Naive thymus-derived CD4-positive, alpha-beta T cell (primary cell): Measurements from ENCODE around the gene RALGPS1. TPM values are rescaled to one million over a fixed set of nuclear protein-coding genes. Genes with fewer than 3 reads are reported as not detected.
"Not testable (repeated sequence)": the region's sequence is repeated elsewhere in the genome, so short reads cannot be mapped to it uniquely, and the experiment has no call there.

Experiments
- ATAC-seq: fragments of 150-1000 bp; cut with Tn5 transposase; 2 replicates; pipeline ENCODE4 v1.10.0; 2021; ENCODE audit warnings: mild to moderate bottlenecking, moderate library complexity
- CTCF ChIA-PET: fragments of 350-600 bp; sonication (Branson Sonifier 250); formaldehyde crosslinking; loops from one replicate; lab custom pipeline; 2021; ENCODE audit warnings: antibody characterized with exemption; lab: Charles Lee
- POLR2A ChIA-PET: fragments of 350-600 bp; sonication (Branson Sonifier 250); formaldehyde crosslinking; loops from one replicate; lab custom pipeline; 2021; ENCODE audit warnings: antibody characterized with exemption, inconsistent platforms; lab: Charles Lee
- DNase-seq, 9 donors: peaks; one replicate each; pipeline versions ENCODE4 v3.0.0 to v3.0.0-alpha.2; 2020 to 2022; ENCODE audit warnings: mixed read lengths in 1 of 9
- H3K27ac ChIP-seq: one replicate; pipeline ENCODE4 v1.7.0; 2013; ENCODE audit warnings: mild to moderate bottlenecking, low read depth, low read length, moderate library complexity
- H3K27me3 ChIP-seq, 2 donors: one replicate each; pipeline ENCODE4 v1.7.0; 2013; ENCODE audit warnings: low read length in 2 of 2, mild to moderate bottlenecking in 2 of 2, moderate library complexity in 2 of 2; ENCODE audit not compliant: control insufficient read depth in 2 of 2, insufficient read depth in 2 of 2
- H3K36me3 ChIP-seq, 3 experiments: 1 replicate in 2 of 3; 2 replicates in 1 of 3; pipeline ENCODE4 v1.7.0; 2013; ENCODE audit warnings: low read length in 3 of 3, mild to moderate bottlenecking in 3 of 3, moderate library complexity in 1 of 3; ENCODE audit not compliant: insufficient read depth in 3 of 3, control insufficient read depth in 2 of 3
- H3K4me1 ChIP-seq, 2 donors: one replicate each; pipeline ENCODE4 v1.7.0; 2013; ENCODE audit warnings: low read length in 2 of 2, mild to moderate bottlenecking in 2 of 2, moderate library complexity in 1 of 2; ENCODE audit not compliant: control insufficient read depth in 2 of 2, insufficient read depth in 2 of 2
- H3K4me3 ChIP-seq: 2 replicates; pipeline ENCODE4 v1.7.0; 2013; ENCODE audit warnings: mild to moderate bottlenecking, low read length
- H3K9me3 ChIP-seq, 3 experiments: 1 replicate in 2 of 3; 2 replicates in 1 of 3; pipeline ENCODE4 v1.7.0; 2013; ENCODE audit warnings: low read length in 3 of 3; ENCODE audit not compliant: control insufficient read depth in 2 of 3
- H3K27ac Mint-ChIP-seq, 9 donors: one replicate each; pipeline ENCODE4 v1.8.0; 2020 to 2022; ENCODE audit warnings: mixed read lengths in 9 of 9, mild to moderate bottlenecking in 8 of 9, moderate library complexity in 5 of 9, inconsistent platforms in 2 of 9
- H3K27me3 Mint-ChIP-seq, 5 donors: one replicate each; pipeline ENCODE4 v1.8.0; 2021 to 2022; ENCODE audit warnings: mixed read lengths in 5 of 5, mild to moderate bottlenecking in 1 of 5
- H3K36me3 Mint-ChIP-seq, 5 donors: one replicate each; pipeline ENCODE4 v1.8.0; 2020 to 2022; ENCODE audit warnings: mixed read lengths in 5 of 5, mild to moderate bottlenecking in 3 of 5, inconsistent platforms in 1 of 5
- H3K4me1 Mint-ChIP-seq, 7 donors: one replicate each; pipeline ENCODE4 v1.8.0; 2020 to 2022; ENCODE audit warnings: mixed read lengths in 7 of 7, mild to moderate bottlenecking in 3 of 7, inconsistent platforms in 1 of 7
- H3K4me3 Mint-ChIP-seq, 10 donors: one replicate each; pipeline ENCODE4 v1.8.0; 2020 to 2022; ENCODE audit warnings: mild to moderate bottlenecking in 10 of 10, mixed read lengths in 10 of 10, moderate library complexity in 6 of 10, inconsistent platforms in 2 of 10
- H3K9me3 Mint-ChIP-seq, 11 donors: one replicate each; pipeline ENCODE4 v1.8.0; 2020 to 2022; ENCODE audit warnings: mixed read lengths in 11 of 11, mild to moderate bottlenecking in 4 of 11, inconsistent platforms in 1 of 11, moderate library complexity in 1 of 11
- intact Hi-C, 2 donors: fragments of 100-400 bp; cut with micrococcal nuclease; formaldehyde crosslinking; loops; one replicate each; pipeline ENCODE4 v1.15.1; 2023
- polyA plus RNA-seq, 2 donors: library from polyadenylated mRNA; unstranded; fragments of 300-500 nt; fragmentation: Illumina TruSeq; gene quantifications; one replicate each; pipeline ENCODE4 v1.2.3, GENCODE V29; 2021
- total RNA-seq, 6 experiments: library from RNA in 5 of 6; stranded (reverse) in 5 of 6; gene quantifications; 1 replicate in 5 of 6; 2 replicates in 1 of 6; pipeline ENCODE4 v1.2.3 and lab custom pipeline; 2021 to 2026

The RALGPS1 gene
- total and polyA plus RNA-seq, 7 experiments from 2014 or later = 1.0 to 8.3 (median 4.1) TPM

DNA sequence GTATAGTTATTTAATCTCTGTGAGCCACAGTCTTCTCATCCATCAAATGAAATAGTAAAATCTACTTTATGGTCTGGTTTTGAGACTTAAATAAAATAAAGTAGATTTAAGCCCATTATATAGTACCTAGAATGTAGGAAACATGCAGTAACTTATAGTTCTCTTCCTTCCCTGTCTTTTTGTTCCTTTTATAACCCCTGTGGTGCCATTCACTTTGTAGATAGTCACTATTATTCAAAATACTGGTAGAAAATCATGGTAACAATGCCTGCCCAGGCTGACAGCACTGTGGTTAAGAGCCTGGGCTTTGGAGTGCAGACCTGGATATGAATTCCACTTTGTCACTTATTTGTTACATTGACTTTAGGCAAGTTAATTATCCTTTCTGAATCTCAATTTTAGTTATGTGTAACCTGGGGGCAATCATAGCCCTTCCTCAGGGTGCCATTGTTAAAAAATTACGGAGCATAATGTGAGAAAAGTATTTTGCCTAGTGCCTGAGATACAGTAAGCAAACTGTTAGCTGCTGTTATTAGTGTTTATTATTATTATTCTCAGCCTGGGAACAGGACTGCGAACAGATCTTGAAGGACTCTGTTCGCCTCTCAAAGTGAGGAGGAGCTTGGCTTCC lies 100.4 kb downstream of the RALGPS1 start:
- H3K27ac Mint-ChIP-seq = no peak overlapping the region
- peaks cover 0 to 4% (median 0%) of the 10 kb centered on the region in 7 donors for H3K4me1 Mint-ChIP-seq

DNA sequence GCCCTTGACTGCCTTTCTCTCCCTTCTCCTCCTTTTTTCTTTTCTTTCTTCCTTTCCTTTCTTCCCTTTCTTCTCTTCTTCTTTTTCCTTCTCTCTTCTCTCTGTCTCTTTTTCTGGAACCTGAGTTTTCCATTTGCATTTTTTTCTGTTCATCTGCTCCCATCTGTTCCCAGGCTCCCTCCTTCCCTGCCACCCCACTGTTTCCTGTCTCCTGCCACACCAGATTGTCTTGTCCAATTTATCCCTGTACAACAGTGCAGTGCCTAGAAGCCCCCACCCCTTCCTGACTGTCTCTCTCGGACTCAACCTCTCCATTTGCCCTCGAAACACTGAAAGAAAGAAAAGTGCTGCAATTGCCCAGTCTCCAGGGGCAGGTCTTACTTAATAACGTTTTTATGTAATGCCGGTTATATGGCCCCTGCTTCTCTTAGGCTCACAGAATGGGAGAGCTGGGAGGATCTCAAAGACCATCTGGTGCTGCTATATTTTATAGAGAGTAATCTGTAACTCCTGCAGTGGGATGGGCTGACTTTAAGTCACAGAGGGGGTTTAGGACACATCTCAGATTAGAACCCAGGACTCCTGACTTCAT lies 101.4 kb downstream of the RALGPS1 start:
- Histone ChIP-seq H3K27ac (no peak overlapping the region), H3K4me1 (no peaks in the 10 kb centered on the region), H3K36me3 (no peaks in the 10 kb centered on the region), H3K27me3 (no peaks in the 10 kb centered on the region), H3K9me3 (no peaks in the 10 kb centered on the region), H3K4me3 (no peak overlapping the region)
- Mint-ChIP-seq H3K9me3 (no peaks in the 10 kb centered on the region), H3K4me3 (no peak overlapping the region), H3K27me3 (peaks cover 0 to 49% (median 10%) of the 10 kb centered on the region in 5 donors), H3K4me1 (peaks cover 0 to 4% (median 0%) of the 10 kb centered on the region in 7 donors), H3K36me3 (peaks cover 0 to 4% (median 0%) of the 10 kb centered on the region in 5 donors), H3K27ac (no peak overlapping the region)
- ATAC-seq = no peak
- ChIA-PET CTCF (interaction anchor here (0.8 kb wide), 1 partner anchor 11 kb away, joined by 3 read pairs; no protein-coding TSS in a partner anchor), POLR2A (interaction anchor here (0.7 to 0.8 kb wide), 2 partner anchors 9 to 412 kb away, joined by 3 read pairs; no protein-coding TSS in a partner anchor)
- no peak for DNase-seq
- intact Hi-C loops = no loop called here

More for the DNA sequence above, 100.4 kb downstream of the RALGPS1 start:
- Histone ChIP-seq H3K4me1 (no peaks in the 10 kb centered on the region), H3K27me3 (no peaks in the 10 kb centered on the region), H3K36me3 (no peaks in the 10 kb centered on the region), H3K9me3 (no peaks in the 10 kb centered on the region), H3K4me3 (no peak overlapping the region), H3K27ac (no peak overlapping the region)
- POLR2A ChIA-PET = interaction anchor here (0.8 kb wide), 1 partner anchor 10 kb away, joined by 3 read pairs; no protein-coding TSS in a partner anchor
- no peak for ATAC-seq
- no peak overlapping the region for H3K4me3 Mint-ChIP-seq
- no peak for DNase-seq
- intact Hi-C loops = no loop called here
- peaks cover 9 to 44% (median 20%) of the 10 kb centered on the region in 5 donors for H3K27me3 Mint-ChIP-seq
- CTCF ChIA-PET = no interaction called here
- H3K36me3 Mint-ChIP-seq = peaks cover 0 to 6% (median 0%) of the 10 kb centered on the region in 5 donors
- H3K9me3 Mint-ChIP-seq = no peaks in the 10 kb centered on the region

DNA sequence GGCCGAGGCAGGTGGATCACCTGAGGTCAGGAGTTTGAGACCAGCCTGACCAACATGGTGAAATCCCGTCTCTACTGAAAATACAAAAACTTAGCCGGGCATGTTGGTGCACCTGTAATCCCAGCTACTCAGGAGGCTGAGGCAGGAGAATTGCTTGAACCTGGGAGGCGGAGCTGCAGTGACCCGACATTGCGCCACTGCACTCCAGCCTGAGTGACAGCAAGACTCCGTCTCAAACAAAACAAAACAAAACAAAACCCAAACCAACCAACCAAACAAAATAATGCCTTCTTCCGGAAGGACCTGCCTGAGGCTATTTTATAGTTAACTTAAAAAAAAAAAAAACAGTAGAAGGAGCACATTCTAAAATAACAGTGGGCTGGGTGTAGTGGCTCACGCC lies 103.4 kb downstream of the RALGPS1 start:
- intact Hi-C loops, ATAC-seq, H3K27ac Mint-ChIP-seq, H3K27ac ChIP-seq, H3K9me3 Mint-ChIP-seq, CTCF ChIA-PET, H3K36me3 Mint-ChIP-seq, H3K9me3 ChIP-seq, H3K27me3 ChIP-seq, H3K36me3 ChIP-seq, DNase-seq, H3K4me1 Mint-ChIP-seq, H3K4me3 ChIP-seq, POLR2A ChIA-PET, H3K4me3 Mint-ChIP-seq, H3K4me1 ChIP-seq: not testable (repeated sequence)
- H3K27me3 Mint-ChIP-seq = peaks cover 0 to 43% (median 5%) of the 10 kb centered on the region in 5 donors

GRCh38 chr9:127018935-127019334 lies 104.4 kb downstream of the RALGPS1 start:
- H3K36me3 Mint-ChIP-seq = peaks cover 0 to 13% (median 0%) of the 10 kb centered on the region in 5 donors
- DNase-seq (no peak), ATAC-seq (no peak)
- Histone ChIP-seq H3K27me3 (no peaks in the 10 kb centered on the region), H3K36me3 (no peaks in the 10 kb centered on the region), H3K4me3 (no peak overlapping the region), H3K9me3 (no peaks in the 10 kb centered on the region), H3K27ac (no peak overlapping the region), H3K4me1 (no peaks in the 10 kb centered on the region)
- H3K4me3 Mint-ChIP-seq = no peak overlapping the region
- no peaks in the 10 kb centered on the region for H3K9me3 Mint-ChIP-seq
- CTCF ChIA-PET = no interaction called here
- intact Hi-C loops = no loop called here
- POLR2A ChIA-PET = no interaction called here
- peaks cover 0 to 40% (median 5%) of the 10 kb centered on the region in 5 donors for H3K27me3 Mint-ChIP-seq
- H3K27ac Mint-ChIP-seq = no peak overlapping the region
- H3K4me1 Mint-ChIP-seq = peaks cover 0 to 5% (median 0%) of the 10 kb centered on the region in 7 donors

DNA sequence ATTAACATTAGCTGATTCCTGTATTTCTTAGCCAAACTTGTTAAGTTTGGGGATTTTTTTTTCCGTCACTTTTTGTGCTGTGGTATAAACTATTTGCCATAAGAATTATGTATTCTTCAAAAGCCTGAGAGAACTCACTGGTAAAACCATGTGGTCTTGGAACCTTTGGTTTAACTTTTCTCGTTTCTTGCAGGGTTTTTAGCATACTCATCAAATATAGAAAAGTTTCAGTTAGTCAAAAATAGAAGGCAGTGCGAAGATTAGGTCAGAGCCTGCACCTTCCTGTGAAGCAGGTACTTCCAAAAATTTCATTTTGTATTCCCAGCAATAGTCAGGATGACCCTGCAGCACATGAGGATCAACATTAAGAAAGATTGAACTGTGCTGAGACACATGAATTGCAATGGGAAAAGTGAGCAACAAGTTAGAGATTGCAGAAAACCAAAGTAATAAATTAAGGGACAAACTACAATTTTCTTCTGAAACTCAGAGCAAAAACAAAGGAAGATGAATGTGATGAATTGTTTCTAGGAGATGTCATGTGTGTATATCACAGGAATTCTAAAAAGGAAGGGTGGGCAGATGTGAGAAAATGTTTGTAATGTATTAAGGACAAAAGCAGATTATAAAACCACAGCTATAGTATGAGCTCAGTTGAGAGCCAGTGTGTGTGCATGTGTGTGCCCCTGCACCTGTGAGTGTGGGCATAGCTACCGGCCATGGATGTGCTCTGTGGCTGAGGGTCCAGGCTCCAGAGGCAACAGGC lies 105.6 kb downstream of the RALGPS1 start:
- peaks cover 0 to 5% (median 0%) of the 10 kb centered on the region in 7 donors for H3K4me1 Mint-ChIP-seq
- H3K27ac Mint-ChIP-seq = no peak overlapping the region
- H3K36me3 ChIP-seq = no peaks in the 10 kb centered on the region
- intact Hi-C loops = no loop called here
- peaks cover 0 to 18% (median 0%) of the 10 kb centered on the region in 5 donors for H3K36me3 Mint-ChIP-seq
- POLR2A ChIA-PET = no interaction called here
- no peak overlapping the region for H3K4me3 Mint-ChIP-seq
- no peaks in the 10 kb centered on the region for H3K9me3 Mint-ChIP-seq
- no peak for ATAC-seq
- no peaks in the 10 kb centered on the region for H3K4me1 ChIP-seq
- no peaks in the 10 kb centered on the region for H3K27me3 ChIP-seq
- H3K4me3 ChIP-seq = no peak overlapping the region
- no peak overlapping the region for H3K27ac ChIP-seq
- DNase-seq = no peak
- H3K9me3 ChIP-seq = no peaks in the 10 kb centered on the region
- CTCF ChIA-PET = no interaction called here
- H3K27me3 Mint-ChIP-seq = peaks cover 0 to 42% (median 5%) of the 10 kb centered on the region in 5 donors

GRCh38 chr9:127020802-127021078 lies 106.2 kb downstream of the RALGPS1 start:
- Mint-ChIP-seq H3K4me3 (no peak overlapping the region), H3K27ac (no peak overlapping the region), H3K4me1 (peaks cover 0 to 5% (median 0%) of the 10 kb centered on the region in 7 donors), H3K27me3 (peaks cover 0 to 40% (median 3%) of the 10 kb centered on the region in 5 donors), H3K9me3 (no peaks in the 10 kb centered on the region), H3K36me3 (peaks cover 0 to 18% (median 0%) of the 10 kb centered on the region in 5 donors)
- no peaks in the 10 kb centered on the region for H3K4me1 ChIP-seq
- no peaks in the 10 kb centered on the region for H3K27me3 ChIP-seq
- no peaks in the 10 kb centered on the region for H3K36me3 ChIP-seq
- no peaks in the 10 kb centered on the region for H3K9me3 ChIP-seq
- ChIA-PET CTCF (no interaction called here), POLR2A (no interaction called here)
- H3K27ac ChIP-seq = no peak overlapping the region
- H3K4me3 ChIP-seq = no peak overlapping the region
- ATAC-seq (no peak), DNase-seq (no peak)
- intact Hi-C loops = no loop called here
